DOHH2 (cell line): Measurements from ENCODE around the gene CHD9.
"Not testable (repeated sequence)": the region's sequence is repeated elsewhere in the genome, so short reads cannot be mapped to it uniquely, and the experiment has no call there.

Experiments used
- H3F3A ChIP-seq: fragments of 200-600 bp; sonication (generic), shearing (Covaris generic); 2 replicates; pipeline ENCODE4 v1.6.0; 2016; ENCODE audit warnings: antibody characterized with exemption, mild to moderate bottlenecking; ENCODE audit not compliant: control insufficient read depth, insufficient read depth
- H3K27ac ChIP-seq: fragments of 200-600 bp; sonication (generic); 2 replicates; pipeline ENCODE4 v1.5.1; 2014; ENCODE audit warnings: low read depth, mild to moderate bottlenecking, low read length, moderate library complexity
- H3K27me3 ChIP-seq: fragments of 200-600 bp; sonication (generic); 2 replicates; pipeline ENCODE4 v1.6.1; 2014; ENCODE audit warnings: mild to moderate bottlenecking, low read length, mixed read lengths; ENCODE audit not compliant: control insufficient read depth
- H3K36me3 ChIP-seq: fragments of 200-600 bp; sonication (generic); 2 replicates; pipeline ENCODE4 v1.6.1; 2014; ENCODE audit warnings: mild to moderate bottlenecking, low read length, moderate library complexity, mixed read lengths; ENCODE audit not compliant: control insufficient read depth
- H3K4me1 ChIP-seq: fragments of 200-600 bp; sonication (generic); 2 replicates; pipeline ENCODE4 v1.6.1; 2014; ENCODE audit warnings: mild to moderate bottlenecking, low read length, mixed read lengths; ENCODE audit not compliant: control insufficient read depth
- H3K4me2 ChIP-seq: fragments of 200-600 bp; sonication (generic); 2 replicates; pipeline ENCODE4 v1.6.0; 2014; ENCODE audit warnings: mild to moderate bottlenecking, low read length, moderate library complexity
- H3K4me3 ChIP-seq: fragments of 200-600 bp; sonication (generic); 2 replicates; pipeline ENCODE4 v1.5.1; 2014; ENCODE audit warnings: mild to moderate bottlenecking, low read length, mixed read lengths
- H3K79me2 ChIP-seq: fragments of 200-600 bp; sonication (generic); 2 replicates; pipeline ENCODE4 v1.6.1; 2014; ENCODE audit warnings: mild to moderate bottlenecking, low read length, mixed read lengths; ENCODE audit not compliant: control insufficient read depth
- H3K9me2 ChIP-seq: fragments of 200-600 bp; sonication (generic); replicated peaks from 2 replicates; pipeline ENCODE4 v1.6.1; 2014; ENCODE audit warnings: mild to moderate bottlenecking, low read length, mixed read lengths; ENCODE audit not compliant: control insufficient read depth
- H3K9me3 ChIP-seq: fragments of 200-600 bp; sonication (generic); 2 replicates; pipeline ENCODE4 v1.6.1; 2014; ENCODE audit warnings: antibody characterized with exemption, low read length, mixed read lengths; ENCODE audit not compliant: control insufficient read depth, insufficient read depth
- H4K20me1 ChIP-seq: fragments of 200-600 bp; sonication (generic); 2 replicates; pipeline ENCODE4 v1.6.0; 2014; ENCODE audit warnings: low read depth, mild to moderate bottlenecking, antibody characterized with exemption, low read length, moderate library complexity; ENCODE audit not compliant: control insufficient read depth, insufficient read depth
- EZH2phosphoT487 ChIP-seq: fragments of 200-600 bp; sonication (generic); IDR thresholded peaks from 2 replicates; pipeline ENCODE4 v1.6.1; 2017; ENCODE audit warnings: borderline replicate concordance, mild to moderate bottlenecking, antibody characterized with exemption, low read length, moderate library complexity, mixed read lengths
- TF ChIP-seq, protein P1 (sequence below): fragments of 200-600 bp; sonication (generic); IDR thresholded peaks from one replicate; pipeline ENCODE4 v1.5.1; 2014; ENCODE audit warnings: antibody characterized with exemption, mild to moderate bottlenecking, low read depth, low read length; ENCODE audit not compliant: poor library complexity, severe bottlenecking

Gene CHD9

DNA sequence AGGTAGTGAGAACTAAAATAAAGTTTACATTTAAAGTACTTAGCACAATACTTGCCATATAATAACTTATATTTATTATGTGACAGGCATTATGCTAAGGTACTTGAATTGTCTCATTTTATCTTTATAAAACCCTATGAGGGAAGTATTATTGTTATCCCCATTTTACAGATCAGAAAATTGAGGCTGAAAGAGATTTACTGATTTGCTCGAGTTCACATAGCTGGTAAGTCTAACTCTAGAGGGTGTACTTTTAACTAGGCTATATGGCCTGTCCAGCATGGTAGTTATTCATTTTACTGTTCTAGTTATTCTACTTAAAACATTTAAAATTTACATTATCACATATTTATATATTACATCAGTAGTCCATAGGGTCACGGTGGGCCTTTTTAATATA lies 266.2 kb downstream of the CHD9 start:
- Histone ChIP-seq H4K20me1 (no peaks in the 10 kb centered on the region), H3K27ac (no peak overlapping the region), H3K9me2 (no peaks in the 10 kb centered on the region), H3K4me1 (no peaks in the 10 kb centered on the region), H3K4me3 (no peak overlapping the region), H3K27me3 (no peaks in the 10 kb centered on the region), H3K4me2 (no peak overlapping the region), H3K36me3 (peaks cover 68% of the 10 kb centered on the region), H3F3A (no peaks in the 10 kb centered on the region), H3K9me3 (no peaks in the 10 kb centered on the region), H3K79me2 (no peaks in the 10 kb centered on the region)
- TF ChIP-seq, protein P1, sequence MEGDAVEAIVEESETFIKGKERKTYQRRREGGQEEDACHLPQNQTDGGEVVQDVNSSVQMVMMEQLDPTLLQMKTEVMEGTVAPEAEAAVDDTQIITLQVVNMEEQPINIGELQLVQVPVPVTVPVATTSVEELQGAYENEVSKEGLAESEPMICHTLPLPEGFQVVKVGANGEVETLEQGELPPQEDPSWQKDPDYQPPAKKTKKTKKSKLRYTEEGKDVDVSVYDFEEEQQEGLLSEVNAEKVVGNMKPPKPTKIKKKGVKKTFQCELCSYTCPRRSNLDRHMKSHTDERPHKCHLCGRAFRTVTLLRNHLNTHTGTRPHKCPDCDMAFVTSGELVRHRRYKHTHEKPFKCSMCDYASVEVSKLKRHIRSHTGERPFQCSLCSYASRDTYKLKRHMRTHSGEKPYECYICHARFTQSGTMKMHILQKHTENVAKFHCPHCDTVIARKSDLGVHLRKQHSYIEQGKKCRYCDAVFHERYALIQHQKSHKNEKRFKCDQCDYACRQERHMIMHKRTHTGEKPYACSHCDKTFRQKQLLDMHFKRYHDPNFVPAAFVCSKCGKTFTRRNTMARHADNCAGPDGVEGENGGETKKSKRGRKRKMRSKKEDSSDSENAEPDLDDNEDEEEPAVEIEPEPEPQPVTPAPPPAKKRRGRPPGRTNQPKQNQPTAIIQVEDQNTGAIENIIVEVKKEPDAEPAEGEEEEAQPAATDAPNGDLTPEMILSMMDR: no peak
- TF ChIP-seq EZH2phosphoT487: no peak

DNA sequence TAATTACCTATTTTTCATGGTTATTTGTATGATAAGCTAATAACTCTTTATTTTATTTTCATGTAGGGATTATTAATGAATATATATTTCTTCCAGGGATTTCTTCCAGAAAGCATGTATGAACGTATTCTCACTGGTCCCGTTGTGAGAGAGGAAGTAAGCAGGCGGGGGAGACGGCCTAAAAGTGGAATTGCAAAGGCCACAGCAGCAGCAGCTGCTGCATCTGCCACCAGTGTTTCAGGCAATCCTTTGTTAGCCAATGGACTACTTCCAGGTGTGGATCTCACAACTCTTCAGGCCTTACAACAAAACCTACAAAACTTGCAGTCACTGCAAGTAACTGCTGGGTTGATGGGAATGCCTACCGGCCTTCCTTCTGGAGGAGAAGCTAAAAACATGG lies 269.1 kb downstream of the CHD9 start:
- H3F3A ChIP-seq: no peaks in the 10 kb centered on the region
- no peaks in the 10 kb centered on the region for H4K20me1 ChIP-seq
- H3K4me1 ChIP-seq: no peaks in the 10 kb centered on the region
- H3K4me2 ChIP-seq: no peak overlapping the region
- no peaks in the 10 kb centered on the region for H3K9me2 ChIP-seq
- no peaks in the 10 kb centered on the region for H3K9me3 ChIP-seq
- H3K27ac ChIP-seq: no peak overlapping the region
- H3K4me3 ChIP-seq: no peak overlapping the region
- no peaks in the 10 kb centered on the region for H3K27me3 ChIP-seq
- TF ChIP-seq, protein P1: no peak
- TF ChIP-seq EZH2phosphoT487: no peak
- H3K36me3 ChIP-seq: peaks cover 45% of the 10 kb centered on the region
- H3K79me2 ChIP-seq: no peaks in the 10 kb centered on the region

DNA sequence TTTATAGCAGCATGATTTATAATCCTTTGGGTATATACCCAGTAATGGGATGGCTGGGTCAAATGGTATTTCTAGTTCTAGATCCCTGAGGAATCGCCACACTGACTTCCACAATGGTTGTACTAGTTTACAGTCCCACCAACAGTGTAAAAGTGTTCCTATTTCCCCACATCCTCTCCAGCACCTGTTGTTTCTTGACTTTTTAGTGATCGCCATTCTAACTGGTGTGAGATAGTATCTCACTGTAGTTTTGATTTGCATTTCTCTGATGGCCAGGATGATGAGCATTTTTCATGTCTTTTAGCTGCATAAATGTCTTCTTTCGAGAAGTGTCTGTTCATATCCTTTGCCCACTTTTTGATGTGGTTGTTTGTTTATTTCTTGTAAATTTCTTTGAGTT lies 276.2 kb downstream of the CHD9 start:
- not testable (repeated sequence) for H4K20me1 ChIP-seq, H3K9me2 ChIP-seq, H3K36me3 ChIP-seq, H3F3A ChIP-seq, H3K4me1 ChIP-seq, H3K27me3 ChIP-seq, H3K4me2 ChIP-seq, H3K9me3 ChIP-seq, H3K27ac ChIP-seq, H3K79me2 ChIP-seq, H3K4me3 ChIP-seq

DNA sequence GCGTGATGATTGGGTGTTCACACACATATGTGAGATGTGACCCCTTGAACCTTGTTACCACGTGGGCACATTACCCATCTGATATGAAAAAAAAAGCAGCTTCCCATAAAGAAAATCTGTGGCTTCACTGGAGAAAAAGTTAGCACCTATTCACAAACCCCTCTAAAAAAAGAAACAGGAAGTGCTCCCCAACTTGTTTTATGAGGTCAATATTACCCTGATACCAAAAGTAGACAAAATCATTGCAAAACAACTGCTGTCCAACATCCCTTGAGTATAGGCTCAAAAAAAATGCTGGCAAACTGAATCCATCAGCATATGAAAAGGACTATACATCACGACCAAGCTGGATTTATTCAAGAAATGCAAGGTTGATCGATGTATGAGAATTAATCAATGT lies 279.8 kb downstream of the CHD9 start:
- TF ChIP-seq, protein P1: no peak
- no peak for TF ChIP-seq EZH2phosphoT487
- H3K79me2 ChIP-seq: no peaks in the 10 kb centered on the region
- H3K27me3 ChIP-seq: no peaks in the 10 kb centered on the region; the same call in 1 of the 2 replicates
- H3K4me2 ChIP-seq: no peak overlapping the region
- no peaks in the 10 kb centered on the region for H3K9me3 ChIP-seq
- no peaks in the 10 kb centered on the region for H3F3A ChIP-seq
- no peak overlapping the region for H3K4me3 ChIP-seq
- no peaks in the 10 kb centered on the region for H4K20me1 ChIP-seq
- no peaks in the 10 kb centered on the region for H3K36me3 ChIP-seq
- no peaks in the 10 kb centered on the region for H3K9me2 ChIP-seq
- H3K27ac ChIP-seq: no peak overlapping the region
- no peaks in the 10 kb centered on the region for H3K4me1 ChIP-seq
